Measurements from ENCODE around the gene OTOG. TPM values are rescaled to one million over a fixed set of nuclear protein-coding genes. Genes with fewer than 3 reads are reported as not detected.

OTOG gene
- total RNA-seq, 3 donors from 2014 or later, result 0.06 TPM; not detected in 2

- no peaks in the 10 kb centered on the region for H3K36me3 ChIP-seq (ENCODE audit: low read depth)
- no peaks in the 10 kb centered on the region for H3K9me3 ChIP-seq
- H3K4me1 ChIP-seq (ENCODE audit: low read depth), result no peaks in the 10 kb centered on the region
- no peak for DNase-seq
- no peak for ATAC-seq
- TF ChIP-seq, protein P1, sequence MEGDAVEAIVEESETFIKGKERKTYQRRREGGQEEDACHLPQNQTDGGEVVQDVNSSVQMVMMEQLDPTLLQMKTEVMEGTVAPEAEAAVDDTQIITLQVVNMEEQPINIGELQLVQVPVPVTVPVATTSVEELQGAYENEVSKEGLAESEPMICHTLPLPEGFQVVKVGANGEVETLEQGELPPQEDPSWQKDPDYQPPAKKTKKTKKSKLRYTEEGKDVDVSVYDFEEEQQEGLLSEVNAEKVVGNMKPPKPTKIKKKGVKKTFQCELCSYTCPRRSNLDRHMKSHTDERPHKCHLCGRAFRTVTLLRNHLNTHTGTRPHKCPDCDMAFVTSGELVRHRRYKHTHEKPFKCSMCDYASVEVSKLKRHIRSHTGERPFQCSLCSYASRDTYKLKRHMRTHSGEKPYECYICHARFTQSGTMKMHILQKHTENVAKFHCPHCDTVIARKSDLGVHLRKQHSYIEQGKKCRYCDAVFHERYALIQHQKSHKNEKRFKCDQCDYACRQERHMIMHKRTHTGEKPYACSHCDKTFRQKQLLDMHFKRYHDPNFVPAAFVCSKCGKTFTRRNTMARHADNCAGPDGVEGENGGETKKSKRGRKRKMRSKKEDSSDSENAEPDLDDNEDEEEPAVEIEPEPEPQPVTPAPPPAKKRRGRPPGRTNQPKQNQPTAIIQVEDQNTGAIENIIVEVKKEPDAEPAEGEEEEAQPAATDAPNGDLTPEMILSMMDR (IDR thresholded peaks at IDR 0.05), result no peak
- H3K4me3 ChIP-seq, result no peak overlapping the region
- intact Hi-C loops (cut with DNase I, micrococcal nuclease), result no loop called here
These were observed 819 bp upstream of the OTOG start for GRCh38 chr11:17546240-17546639.

DNA sequence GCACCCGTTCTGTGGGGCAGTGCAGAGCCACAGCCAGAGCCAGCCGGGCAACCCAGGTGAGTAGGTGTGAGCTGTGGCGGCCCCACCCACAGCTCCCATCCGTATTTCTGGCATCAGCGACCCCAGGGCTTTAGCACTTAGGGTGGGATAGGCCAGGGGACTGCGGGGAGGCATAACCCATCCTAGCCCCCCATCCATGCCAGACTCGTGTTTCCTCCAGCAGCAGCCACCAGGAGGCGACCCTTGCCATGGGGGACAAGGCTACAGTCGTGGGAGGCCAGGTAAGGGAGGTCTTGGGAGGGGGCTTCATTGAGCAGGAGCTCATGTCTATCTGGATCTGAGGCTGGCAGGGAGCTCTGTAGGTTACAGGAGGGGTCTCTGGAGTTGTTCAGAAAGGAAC, 873 bp downstream of the OTOG start:
- H3K36me3 ChIP-seq (ENCODE audit: low read depth), result no peaks in the 10 kb centered on the region
- ATAC-seq, result no peak
- TF ChIP-seq, protein P1 (IDR thresholded peaks at IDR 0.05), result no peak
- intact Hi-C loops (cut with DNase I, micrococcal nuclease), result no loop called here
- H3K4me3 ChIP-seq, result no peak overlapping the region
- no peaks in the 10 kb centered on the region for H3K4me1 ChIP-seq (ENCODE audit: low read depth)
- DNase-seq, result no peak
- H3K9me3 ChIP-seq, result no peaks in the 10 kb centered on the region

DNA sequence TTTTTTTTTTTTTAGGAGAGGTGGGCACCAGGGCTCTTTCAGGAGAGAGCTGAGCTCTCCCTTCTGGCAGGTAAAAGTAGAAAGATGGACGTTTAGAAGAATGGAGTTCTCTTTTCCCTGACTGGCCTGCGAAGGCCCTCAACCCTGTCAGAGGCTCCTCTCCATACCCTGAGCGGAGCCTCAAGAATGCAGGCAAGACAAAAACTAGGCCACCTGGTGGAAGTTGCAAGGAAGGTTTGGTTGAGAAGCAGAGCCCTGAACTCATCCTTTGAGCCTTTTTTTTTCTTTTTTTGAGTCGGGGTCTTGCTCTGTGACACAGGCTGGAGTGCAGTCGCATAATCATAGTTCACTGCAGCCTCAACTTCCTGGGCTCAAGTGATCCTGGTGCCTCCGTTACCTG, 1.4 kb downstream of the OTOG start:
- intact Hi-C loops (cut with DNase I, micrococcal nuclease), result no loop called here
- DNase-seq (no peak), ATAC-seq (no peak)
- no peak overlapping the region for H3K4me3 ChIP-seq
- TF ChIP-seq, protein P1 (IDR thresholded peaks at IDR 0.05), result no peak
- H3K9me3 ChIP-seq, result no peaks in the 10 kb centered on the region
- H3K4me1 ChIP-seq (ENCODE audit: low read depth), result no peaks in the 10 kb centered on the region
- no peaks in the 10 kb centered on the region for H3K36me3 ChIP-seq (ENCODE audit: low read depth)

- H3K4me1 ChIP-seq (ENCODE audit: low read depth), result no peaks in the 10 kb centered on the region
- no peak overlapping the region for H3K4me3 ChIP-seq
- no peak for DNase-seq
- ATAC-seq, result no peak
- no peaks in the 10 kb centered on the region for H3K9me3 ChIP-seq
- TF ChIP-seq, protein P1 (IDR thresholded peaks at IDR 0.05), result no peak
- intact Hi-C loops (cut with DNase I, micrococcal nuclease), result no loop called here
- H3K36me3 ChIP-seq (ENCODE audit: low read depth), result no peaks in the 10 kb centered on the region
These were observed 3.6 kb downstream of the OTOG start for GRCh38 chr11:17550450-17551346.

- Histone ChIP-seq H3K36me3 (ENCODE audit: low read depth) (no peaks in the 10 kb centered on the region), H3K4me1 (ENCODE audit: low read depth) (no peaks in the 10 kb centered on the region), H3K9me3 (no peaks in the 10 kb centered on the region), H3K4me3 (no peak overlapping the region)
- intact Hi-C loops (cut with DNase I, micrococcal nuclease), result no loop called here
- ATAC-seq (no peak), DNase-seq (no peak)
- TF ChIP-seq, protein P1 (IDR thresholded peaks at IDR 0.05), result no peak
These were observed 4.4 kb downstream of the OTOG start for GRCh38 chr11:17551347-17552040.

All from mucosa of descending colon (tissue), 3 donors.